ENCODE results near the gene RAMP2. TPM values are rescaled to one million over a fixed set of nuclear protein-coding genes. Genes with fewer than 3 reads are reported as not detected.

RAMP2 gene
- total and polyA plus RNA-seq, 8 donors: 2.4 to 26.5 (median 7.2) TPM

DNA sequence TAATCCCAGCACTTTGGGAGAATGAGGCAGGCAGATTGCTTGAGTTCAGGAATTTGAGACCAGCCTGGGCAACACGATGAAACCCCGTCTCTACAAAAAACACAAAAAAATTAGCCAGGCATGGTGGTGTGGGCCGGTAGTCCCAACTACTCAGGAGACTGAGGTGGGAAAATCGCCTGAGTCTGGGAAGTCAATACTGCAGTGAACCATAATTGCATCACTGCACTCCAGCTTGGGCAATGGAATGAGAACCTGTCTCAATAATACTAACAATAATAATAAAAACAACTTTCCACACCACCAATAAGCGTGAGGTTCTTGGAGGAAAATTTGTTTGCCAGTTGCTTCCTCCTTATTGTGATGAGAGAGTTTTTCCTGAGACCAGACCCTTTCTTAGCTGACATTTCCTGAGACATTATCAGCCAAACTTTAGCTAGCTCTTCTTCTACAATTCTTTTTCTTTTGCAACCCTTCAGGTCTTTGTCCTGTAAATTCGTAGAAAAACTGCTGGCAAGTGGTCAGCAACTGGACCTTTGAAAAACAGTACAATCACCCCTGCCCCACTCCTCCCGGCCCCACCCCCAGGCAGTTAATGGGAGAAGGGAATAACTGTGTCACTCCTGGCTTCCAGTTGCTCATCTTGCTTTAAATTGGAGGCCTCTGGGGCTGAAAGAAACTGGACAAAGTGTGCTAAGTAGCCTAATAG, 12.7 kb upstream of the RAMP2 start:
- ATAC-seq: no peak
- FAIRE-seq: no peak
- Histone ChIP-seq H3K4me1 (peaks cover 0 to 10% (median 7%) of the 10 kb centered on the region in 3 donors), H3K4me3 (no peak overlapping the region), H3K27ac (no peak overlapping the region), H3K36me3 (no peaks in the 10 kb centered on the region), H3K27me3 (no peaks in the 10 kb centered on the region), H3K9me3 (no peaks in the 10 kb centered on the region)
- DNase-seq: no peak
- TF ChIP-seq, protein P1, sequence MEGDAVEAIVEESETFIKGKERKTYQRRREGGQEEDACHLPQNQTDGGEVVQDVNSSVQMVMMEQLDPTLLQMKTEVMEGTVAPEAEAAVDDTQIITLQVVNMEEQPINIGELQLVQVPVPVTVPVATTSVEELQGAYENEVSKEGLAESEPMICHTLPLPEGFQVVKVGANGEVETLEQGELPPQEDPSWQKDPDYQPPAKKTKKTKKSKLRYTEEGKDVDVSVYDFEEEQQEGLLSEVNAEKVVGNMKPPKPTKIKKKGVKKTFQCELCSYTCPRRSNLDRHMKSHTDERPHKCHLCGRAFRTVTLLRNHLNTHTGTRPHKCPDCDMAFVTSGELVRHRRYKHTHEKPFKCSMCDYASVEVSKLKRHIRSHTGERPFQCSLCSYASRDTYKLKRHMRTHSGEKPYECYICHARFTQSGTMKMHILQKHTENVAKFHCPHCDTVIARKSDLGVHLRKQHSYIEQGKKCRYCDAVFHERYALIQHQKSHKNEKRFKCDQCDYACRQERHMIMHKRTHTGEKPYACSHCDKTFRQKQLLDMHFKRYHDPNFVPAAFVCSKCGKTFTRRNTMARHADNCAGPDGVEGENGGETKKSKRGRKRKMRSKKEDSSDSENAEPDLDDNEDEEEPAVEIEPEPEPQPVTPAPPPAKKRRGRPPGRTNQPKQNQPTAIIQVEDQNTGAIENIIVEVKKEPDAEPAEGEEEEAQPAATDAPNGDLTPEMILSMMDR (IDR thresholded peaks at IDR 0.05): no peak
- WGBS, 2 donors: 42 to 61% methylated on average over 7 of the region's 7 CpGs
- intact Hi-C loops (cut with DNase I): no loop called here

DNA sequence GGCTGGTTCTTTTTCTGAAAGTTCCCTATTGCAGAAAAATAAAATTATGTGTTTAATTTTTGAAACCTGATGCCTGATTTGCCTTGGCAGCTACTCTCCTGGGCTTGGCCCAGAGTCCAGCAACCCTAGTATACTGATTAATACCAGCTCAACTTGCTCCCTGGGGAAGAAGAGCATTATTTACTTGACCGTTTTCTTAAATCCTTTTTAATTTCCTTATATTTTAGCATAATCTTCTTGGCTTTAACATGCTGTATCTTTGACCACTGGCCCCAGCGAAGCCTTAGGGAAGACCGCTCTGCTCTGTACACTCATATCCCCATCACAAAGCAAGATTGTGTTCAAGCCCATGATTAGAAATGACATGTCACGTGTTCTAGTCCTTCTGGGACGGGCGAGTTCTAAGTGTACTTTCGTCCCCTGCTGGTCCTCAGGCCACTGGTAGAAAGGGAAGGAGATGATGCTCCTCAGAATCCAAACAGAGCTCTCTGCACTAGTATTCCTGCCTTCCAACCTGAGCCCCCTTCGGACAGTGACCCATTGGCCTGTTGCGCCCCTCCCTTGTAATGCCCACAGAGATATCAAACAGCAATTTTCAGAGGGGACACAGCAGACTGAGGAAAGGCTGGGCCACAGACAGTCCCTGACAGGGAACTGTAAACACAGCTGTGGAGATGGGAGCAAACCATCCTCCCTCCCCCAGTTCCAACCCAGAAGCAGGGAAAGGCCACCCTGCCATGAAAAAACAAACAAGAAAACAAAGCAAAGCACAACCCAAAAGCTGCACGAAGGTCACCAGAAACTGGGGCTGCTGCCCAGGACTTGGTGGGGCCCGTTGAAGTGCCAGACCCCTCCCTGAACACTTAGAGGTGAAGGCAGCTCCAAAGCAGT, 11.9 kb upstream of the RAMP2 start:
- intact Hi-C loops (cut with DNase I): no loop called here
- no peak for FAIRE-seq
- no peak for ATAC-seq
- Histone ChIP-seq H3K9me3 (no peaks in the 10 kb centered on the region), H3K36me3 (no peaks in the 10 kb centered on the region), H3K4me1 (peaks cover 0 to 4% (median under 1%) of the 10 kb centered on the region in 3 donors), H3K4me3 (no peak overlapping the region), H3K27ac (no peak overlapping the region), H3K27me3 (no peaks in the 10 kb centered on the region)
- 66 to 70% methylated on average over 11 of the region's 11 CpGs for WGBS, 2 donors
- TF ChIP-seq, protein P1 (IDR thresholded peaks at IDR 0.05): no peak
- no peak for DNase-seq

DNA sequence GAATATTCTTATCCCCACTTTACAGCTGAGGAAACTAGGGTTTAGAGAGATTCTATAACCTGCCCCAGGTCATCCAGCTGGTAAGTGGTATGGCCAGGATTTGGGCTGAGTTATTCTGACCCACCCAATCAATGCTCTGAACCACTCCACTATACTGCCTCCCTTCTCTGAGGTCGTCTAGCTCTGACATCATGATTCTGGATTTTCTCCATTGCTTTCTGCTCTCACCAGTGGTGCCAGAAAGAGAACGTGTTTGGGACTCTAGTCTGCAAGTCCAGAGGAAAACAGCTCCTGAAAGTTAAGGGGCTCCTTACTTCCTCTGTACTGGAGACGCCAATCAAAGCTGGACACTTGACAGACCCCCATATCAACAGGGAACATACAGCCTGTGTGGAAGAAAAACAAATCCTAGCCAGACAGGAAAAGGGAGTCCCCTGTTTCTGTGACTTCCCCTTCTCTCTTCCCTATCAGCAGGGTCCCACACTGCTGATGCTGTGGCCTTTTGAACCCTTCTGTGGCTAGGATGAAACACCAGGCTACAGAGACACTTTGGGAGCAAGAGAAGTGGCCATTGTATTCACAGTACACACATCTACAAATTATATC, 10.2 kb upstream of the RAMP2 start:
- Histone ChIP-seq H3K36me3 (no peaks in the 10 kb centered on the region), H3K9me3 (no peaks in the 10 kb centered on the region), H3K27me3 (no peaks in the 10 kb centered on the region), H3K4me1 (no peaks in the 10 kb centered on the region), H3K4me3 (no peak overlapping the region), H3K27ac (no peak overlapping the region)
- FAIRE-seq (no peak), DNase-seq (no peak), ATAC-seq (peak in 1 of 4 donors; percentile 60)
- TF ChIP-seq, protein P1 (IDR thresholded peaks at IDR 0.05): no peak
- intact Hi-C loops (cut with DNase I): no loop called here
- 36 to 48% methylated on average over 3 of the region's 3 CpGs for WGBS, 2 donors

- H3K9me3 ChIP-seq: no peaks in the 10 kb centered on the region
- no peak for DNase-seq
- ATAC-seq: no peak
- no peak overlapping the region for H3K27ac ChIP-seq
- H3K36me3 ChIP-seq: no peaks in the 10 kb centered on the region
- intact Hi-C loops (cut with DNase I): no loop called here
- H3K27me3 ChIP-seq: no peaks in the 10 kb centered on the region
- 62 to 64% methylated on average over 7 of the region's 7 CpGs for WGBS, 2 donors
- FAIRE-seq: no peak
- no peak overlapping the region for H3K4me3 ChIP-seq
- TF ChIP-seq, protein P1 (IDR thresholded peaks at IDR 0.05): no peak
- no peaks in the 10 kb centered on the region for H3K4me1 ChIP-seq
Observed at GRCh38 chr17:42751628-42752027, 9.4 kb upstream of the RAMP2 start.
